G401 (cell line): ENCODE results near the gene ACMSD. TPM values are rescaled to one million over a fixed set of nuclear protein-coding genes. Genes with fewer than 3 reads are reported as not detected.
"Not testable (repeated sequence)": the region's sequence is repeated elsewhere in the genome, so short reads cannot be mapped to it uniquely, and the experiment has no call there.

ENCODE experiments used
- DNase-seq: peaks from one replicate; pipeline ENCODE4 v3.0.0-alpha.2; 2015; ENCODE audit warnings: low spot score
- in situ Hi-C: cut with HindIII; loops from 2 replicates; pipeline ENCODE4 v1.10.0; 2016; ENCODE audit warnings: low sequenced_read_pairs, mixed read lengths
- total RNA-seq: library from RNA; depleted of rRNA; stranded (reverse); fragments of >200 nt; shearing (Covaris generic); gene quantifications from 2 replicates; pipeline ENCODE4 v1.2.3, GENCODE V29; 2014

ACMSD gene
- total RNA-seq, 1 experiment from 2014 or later: not detected

DNA sequence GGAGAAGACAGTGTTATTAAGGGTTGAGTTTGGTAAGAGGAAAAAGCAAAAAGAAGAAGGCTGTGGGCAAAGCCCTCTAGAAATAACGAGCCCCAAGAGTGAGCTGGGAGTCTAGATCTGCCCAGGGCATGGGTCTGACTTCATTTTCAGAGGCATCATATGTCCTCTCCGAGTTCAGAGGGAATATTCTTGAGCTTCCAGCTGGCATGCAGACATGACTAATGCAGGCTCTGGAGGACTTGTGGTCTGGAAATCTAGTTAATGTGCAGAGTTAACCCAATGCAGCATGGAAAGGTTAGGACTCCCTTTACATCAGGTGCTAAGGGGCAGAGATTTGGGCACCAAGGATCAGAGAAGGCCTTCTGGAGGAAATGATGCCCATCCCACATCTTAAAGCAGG lies 7.3 kb downstream of the ACMSD start:
- no peak for DNase-seq
- in situ Hi-C loops: no loop called here

DNA sequence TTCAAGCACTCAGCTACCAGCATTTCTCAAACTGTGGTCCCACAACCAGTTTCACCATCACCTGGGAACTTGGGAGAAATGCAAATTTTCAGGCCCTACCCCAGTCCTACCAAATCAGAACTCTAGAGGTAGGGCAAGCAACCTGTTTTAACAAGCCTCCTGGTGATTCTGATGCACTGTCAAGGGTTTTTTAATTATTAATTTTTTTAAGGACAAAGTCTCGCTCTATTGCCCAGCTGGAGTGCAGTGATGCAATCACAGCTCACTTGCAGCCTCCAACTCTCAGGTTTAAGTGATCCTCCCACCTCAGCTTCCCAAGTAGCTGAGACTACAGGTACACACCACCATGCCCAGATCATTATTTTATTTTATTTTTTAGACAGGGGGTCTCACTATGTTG lies 7.8 kb downstream of the ACMSD start:
- no peak for DNase-seq
- in situ Hi-C loops: no loop called here

DNA sequence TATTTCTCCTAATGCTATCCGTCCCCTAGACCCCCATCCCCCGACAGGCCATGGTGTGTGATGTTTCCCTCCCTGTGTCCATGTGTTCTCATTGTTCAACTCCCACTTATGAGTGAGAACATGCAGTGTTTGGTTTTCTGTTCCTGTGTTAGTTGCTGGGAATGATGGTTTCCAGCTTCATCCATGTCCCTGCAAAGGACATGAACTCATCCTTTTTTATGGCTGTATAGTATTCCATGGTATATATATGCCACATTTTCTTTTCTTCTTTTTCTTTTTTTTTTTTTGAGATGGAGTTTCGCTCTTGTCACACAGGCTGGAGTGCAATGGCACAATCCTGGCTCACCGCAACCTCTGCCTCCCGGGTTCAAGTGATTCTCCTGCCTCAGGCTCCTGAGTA lies 9.2 kb downstream of the ACMSD start:
- DNase-seq, in situ Hi-C loops: not testable (repeated sequence)

DNA sequence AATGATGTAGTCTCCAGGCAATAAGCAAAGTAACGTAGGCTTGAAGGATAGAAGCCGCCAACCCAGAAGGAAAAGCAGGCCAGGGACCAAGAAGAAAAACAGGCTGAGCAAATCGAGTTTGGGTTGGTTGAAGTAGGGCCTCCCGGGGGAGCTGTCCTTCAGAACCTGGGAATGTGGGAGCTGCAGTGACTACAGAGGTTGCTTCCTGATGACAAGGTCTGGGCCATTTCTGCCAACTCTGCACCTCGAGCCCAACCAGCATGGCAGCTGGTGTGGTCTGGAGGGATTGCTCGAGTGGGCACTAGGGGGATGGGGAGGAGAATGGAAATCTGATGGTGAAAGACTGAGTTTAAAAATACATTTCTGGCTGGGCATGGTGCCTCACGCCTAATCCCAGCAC lies 14.1 kb downstream of the ACMSD start:
- no peak for DNase-seq
- in situ Hi-C loops: no loop called here

DNA sequence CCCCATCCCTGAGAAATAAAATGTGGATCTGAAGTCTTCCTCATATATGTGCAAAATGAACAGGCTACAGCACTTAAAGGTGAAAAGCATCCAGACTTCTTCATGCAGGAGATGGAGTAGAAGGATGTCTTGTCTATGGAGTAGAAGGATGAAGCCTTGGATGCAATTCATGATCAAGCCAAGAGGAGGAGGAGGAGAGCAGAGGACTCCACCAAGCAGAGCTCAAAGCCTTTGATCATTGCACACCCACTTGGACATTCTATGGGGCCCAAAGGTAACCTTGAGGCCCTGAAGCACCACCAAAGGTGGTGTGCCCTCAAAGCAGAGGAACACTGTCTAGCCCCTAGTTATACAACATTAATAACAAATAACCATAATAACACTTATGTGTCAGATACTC lies 17.3 kb downstream of the ACMSD start:
- in situ Hi-C loops: no loop called here
- DNase-seq: no peak

DNA sequence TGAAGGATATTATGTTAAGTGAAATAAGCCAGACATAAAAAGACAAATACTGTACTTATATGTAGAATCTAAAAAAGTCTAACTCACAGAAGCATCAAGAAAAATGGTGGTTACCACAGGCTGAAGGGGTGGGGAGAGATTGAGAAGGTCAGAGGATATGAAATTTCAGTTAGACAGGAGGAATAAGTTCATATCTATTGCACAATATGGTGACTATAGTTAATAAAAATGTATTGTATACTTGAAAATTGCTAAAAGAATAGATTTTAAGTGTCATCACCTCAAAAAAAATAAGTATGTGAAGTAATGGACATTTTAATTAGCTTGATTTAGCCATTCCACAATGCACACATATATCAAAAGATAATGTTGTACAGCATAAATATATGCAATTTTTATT lies 19.8 kb downstream of the ACMSD start:
- no peak for DNase-seq
- in situ Hi-C loops: no loop called here

DNA sequence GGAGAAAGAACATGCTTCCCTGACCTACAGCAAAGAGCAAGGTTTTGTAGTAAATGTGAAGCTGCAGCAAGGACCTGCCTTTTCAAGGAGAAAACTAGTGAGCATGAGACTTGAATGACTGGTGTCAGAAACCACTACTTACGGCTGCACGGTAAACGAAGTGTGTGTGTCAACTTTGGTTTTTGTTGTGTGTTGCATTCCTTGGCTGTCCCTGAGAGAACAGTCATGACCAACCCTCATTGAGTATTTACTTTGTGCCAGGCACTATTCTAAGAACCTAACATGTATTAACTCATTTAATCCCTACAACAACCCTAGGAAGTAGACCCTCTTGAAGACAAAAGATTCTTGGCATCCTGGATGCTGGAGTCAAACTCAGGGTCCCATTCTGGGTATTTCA lies 22.8 kb downstream of the ACMSD start:
- in situ Hi-C loops: no loop called here
- DNase-seq: no peak

DNA sequence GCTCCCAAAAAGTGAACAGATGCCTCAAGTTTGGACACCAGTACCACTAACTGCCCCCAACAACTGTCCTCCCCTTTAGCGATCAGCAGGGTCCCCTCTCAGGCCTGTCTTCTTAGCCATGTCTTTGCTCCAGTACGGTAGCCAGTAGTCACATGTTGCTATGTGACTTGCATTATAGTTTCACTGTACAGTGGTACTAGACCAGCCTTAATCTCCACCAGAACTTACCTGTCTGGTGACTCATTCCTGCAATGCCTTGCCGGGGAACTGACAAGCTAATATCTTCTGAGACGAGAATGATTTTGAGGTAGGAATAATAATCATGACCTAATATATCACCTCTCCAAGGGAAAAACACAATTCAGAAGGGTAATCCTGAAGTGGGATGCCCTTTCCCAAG lies 23.7 kb downstream of the ACMSD start:
- in situ Hi-C loops: no loop called here
- DNase-seq: no peak

DNA sequence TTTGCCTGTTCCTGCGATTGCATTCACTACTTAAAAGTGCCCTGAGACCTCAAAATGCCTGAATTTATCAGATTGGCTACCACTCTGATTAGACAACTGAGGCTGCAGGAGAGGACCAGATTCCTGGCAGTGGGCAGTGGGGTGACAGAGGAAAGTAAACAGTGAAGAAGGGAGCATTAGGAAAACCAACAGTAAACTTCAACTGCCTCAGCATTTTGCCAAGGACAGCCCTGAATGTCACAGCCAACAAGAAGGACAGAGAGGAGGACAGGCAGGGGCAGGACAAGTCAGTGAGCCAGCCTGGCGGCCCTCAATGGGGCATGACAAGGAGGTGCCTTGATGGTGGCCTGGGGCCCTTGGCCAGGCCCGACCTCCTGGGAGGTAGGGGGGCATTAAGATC lies 24.3 kb downstream of the ACMSD start:
- DNase-seq: no peak
- in situ Hi-C loops: no loop called here

DNA sequence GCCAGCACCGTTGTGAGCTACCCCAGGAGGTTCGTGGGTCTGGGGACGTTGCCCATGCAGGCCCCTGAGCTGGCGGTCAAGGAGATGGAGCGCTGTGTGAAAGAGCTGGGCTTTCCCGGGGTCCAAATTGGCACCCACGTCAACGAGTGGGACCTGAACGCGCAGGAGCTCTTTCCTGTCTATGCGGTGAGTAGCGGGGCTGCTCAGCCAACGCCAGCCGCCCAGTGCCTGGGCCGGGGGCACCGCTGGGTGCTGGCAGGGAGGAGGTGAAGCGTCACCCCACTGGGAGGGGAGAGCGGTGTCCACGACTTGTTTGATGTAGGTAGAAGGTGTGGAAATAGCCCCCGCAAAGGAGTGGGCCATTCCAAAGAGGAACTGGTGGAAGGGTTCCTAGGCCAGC lies 25.0 kb downstream of the ACMSD start:
- no peak for DNase-seq
- in situ Hi-C loops: no loop called here

DNA sequence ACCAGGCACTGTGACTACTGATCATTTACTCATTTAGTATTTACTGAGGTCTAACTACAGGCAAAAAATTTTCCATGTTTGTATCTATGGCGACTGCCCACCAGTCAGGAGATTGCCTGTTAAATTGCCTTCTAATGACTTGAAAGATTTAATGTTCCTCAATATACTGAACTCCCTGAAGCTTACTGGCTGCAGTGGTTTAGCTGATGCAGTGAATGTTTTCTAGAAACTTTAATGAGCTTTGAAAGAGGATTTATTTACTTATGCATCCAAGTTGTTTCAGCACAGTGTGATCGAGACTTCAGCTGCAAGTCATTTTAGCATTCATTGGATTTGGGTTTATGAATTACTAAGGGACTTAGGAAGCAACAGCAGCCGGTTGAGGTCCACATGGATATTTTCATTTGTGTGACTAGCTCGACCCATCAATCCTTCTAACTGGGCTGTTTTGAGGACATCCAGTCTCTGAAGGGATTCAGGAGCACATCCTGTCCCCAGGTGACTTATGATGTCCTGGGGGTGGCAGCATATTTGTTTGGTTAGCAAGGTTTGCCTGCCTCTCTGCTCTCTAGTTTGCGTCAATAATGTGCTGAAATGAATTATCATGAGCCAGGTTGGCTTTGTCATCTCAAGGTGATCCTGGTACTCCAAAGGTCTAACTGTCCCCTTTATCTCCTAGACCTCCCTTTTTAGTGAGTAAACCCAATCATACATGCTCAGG lies 26.8 kb downstream of the ACMSD start:
- no peak for DNase-seq
- in situ Hi-C loops: no loop called here

DNA sequence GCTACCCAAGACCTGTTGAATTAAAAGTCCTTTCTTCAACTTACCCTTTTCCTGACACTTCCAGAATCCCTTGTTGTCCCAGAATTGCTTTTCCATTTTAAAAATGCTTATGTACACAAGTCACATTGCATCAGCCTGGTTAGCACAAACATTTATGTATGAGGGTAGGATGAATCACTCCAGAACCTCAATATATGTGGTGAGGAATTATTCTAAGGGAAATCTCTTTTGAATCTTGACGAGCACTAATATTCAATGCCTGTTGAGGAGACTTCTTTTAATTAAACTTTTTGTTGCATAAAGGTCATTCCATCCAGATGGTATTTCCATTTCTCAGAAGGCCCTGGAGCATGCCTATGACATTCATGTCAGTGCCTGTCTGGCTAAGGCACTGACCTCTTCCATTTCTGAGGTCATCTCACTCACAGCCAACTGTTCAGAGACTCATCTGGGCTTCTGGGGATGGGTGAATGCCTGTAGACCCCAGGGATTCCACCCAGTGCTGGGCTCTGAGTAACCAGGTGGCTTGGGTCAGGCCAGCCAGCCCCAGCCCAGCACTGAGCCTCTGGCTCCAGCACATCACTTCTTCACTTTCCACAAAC lies 28.2 kb downstream of the ACMSD start:
- no peak for DNase-seq
- in situ Hi-C loops: no loop called here

DNA sequence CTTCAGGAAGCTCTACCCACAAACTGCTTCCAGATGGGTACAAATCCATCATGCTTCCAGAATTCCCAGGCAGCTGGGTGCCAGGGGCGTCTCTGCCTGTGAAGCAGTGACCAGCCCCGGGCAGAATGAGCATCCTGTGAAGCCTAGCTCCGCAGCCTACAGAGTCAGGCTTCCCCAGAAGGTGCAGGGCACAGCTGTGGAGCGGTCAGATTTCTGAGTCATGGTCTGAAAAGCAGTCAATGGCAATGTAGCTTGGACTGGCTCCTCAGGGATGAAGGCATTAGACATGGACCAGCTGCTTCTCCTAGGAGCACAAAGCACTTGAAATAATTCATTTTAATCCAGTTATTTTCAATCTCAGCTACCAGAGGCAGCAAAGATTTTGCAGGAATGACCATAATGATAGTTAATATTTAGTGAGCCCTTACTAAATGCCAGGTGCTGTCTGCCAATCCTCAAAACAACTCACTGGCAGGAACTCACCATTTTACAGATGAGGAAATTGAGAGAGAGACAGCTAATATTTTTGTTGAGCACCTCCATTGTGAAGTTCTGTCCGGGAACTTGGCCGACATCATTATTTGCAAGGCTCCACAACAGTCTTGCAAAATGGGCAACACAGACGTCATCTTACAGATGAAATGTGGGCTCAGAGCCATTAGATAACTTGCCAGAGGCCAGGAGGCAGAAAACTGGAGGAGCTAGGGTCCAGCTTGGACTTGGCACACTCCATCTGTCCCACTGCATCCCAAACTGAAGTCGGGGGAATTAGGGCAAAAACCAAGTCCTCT lies 31.7 kb downstream of the ACMSD start:
- in situ Hi-C loops: no loop called here
- no peak for DNase-seq

DNA sequence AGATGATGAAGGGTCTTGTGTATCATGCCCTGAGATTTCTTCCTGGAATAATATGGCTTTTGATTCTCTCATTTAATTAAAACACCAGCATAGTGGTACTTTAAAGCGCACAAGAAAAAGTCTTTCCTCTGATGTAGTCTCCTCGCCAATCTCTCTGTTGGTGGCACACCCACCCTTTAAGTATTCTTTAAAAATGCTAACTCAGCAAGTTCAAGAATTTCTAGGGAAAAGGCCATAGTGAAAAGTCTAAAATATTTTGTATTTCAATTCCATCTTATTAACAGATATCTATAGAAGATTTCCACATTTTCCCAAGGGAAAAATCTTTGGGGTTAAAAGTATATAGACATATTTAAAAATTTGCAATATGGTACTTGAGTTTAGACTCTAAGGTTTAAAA lies 34.7 kb downstream of the ACMSD start:
- in situ Hi-C loops: no loop called here

DNA sequence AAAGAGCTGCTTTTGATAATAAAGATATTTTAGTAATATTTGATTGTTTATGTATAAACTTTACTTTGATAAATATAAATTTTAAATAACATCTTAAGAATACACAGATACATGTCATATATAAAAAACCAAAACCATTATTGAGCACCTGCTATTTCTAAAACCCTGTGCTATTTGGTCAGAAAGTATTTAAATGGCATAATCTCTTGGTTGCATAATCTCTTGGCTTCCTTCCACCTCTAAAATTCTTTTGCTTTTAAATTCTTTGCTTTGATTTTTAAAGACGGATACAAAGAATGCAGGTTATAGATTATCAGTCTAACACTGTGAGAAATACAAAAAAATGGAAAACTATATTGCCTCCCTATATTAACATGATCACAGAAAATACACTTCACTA lies 36.9 kb downstream of the ACMSD start:
- in situ Hi-C loops: no loop called here

More for the DNA sequence above, 34.7 kb downstream of the ACMSD start:
- DNase-seq: no peak

DNA sequence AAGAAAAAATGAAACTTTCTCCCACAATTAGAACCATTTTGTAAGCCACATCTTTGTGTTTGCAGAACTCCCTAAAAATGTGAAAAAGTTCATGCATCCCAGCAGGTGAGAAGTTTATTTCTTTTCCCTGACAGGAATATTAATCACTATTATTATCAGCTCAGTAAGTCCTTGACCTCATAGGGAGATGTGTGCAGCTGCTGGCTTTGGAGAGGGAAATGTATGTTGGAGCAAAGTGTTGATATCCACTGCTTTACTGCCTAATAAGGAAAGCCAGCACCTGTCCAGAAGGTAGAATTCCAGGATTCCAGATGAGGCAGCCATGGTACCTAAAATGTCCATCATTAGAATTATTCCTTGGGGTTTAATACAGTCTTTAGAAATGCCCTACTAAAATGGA lies 44.4 kb downstream of the ACMSD start:
- no peak for DNase-seq
- in situ Hi-C loops: no loop called here

More for the DNA sequence above, 36.9 kb downstream of the ACMSD start:
- no peak for DNase-seq

DNA sequence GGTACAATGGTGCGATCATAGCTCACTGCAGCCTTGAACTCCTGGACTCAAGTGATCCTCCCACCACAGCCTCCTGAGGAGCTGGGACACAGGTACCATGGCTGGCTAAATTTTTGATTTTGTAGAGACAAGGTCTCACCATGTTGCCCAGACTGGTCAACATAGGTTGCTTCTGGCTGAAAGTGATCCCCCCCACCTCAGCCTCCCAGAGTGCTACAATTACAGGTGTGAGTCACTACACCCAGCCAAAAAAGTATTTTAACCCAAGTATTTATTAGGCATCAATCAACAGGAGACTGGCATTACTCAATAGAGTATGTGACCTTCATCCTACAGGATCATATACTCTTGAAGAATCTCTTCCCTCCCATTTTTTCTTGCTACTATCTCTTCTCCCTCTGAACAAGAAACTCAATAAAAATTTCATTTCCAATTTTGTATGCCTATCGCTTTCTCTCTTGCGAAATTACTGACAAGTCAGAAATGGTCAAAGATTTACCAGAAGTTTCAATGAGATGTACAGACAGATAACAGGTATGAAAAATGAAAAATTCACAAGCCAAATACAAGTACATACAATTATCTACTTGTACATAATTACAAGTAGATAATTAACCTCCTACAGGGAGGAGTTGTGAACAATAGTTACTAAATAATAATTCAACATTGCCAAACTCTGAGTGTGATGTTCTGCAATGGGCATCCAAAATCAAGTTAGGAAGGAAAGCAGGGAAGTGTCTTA lies 45.3 kb downstream of the ACMSD start:
- DNase-seq: no peak
- in situ Hi-C loops: no loop called here

DNA sequence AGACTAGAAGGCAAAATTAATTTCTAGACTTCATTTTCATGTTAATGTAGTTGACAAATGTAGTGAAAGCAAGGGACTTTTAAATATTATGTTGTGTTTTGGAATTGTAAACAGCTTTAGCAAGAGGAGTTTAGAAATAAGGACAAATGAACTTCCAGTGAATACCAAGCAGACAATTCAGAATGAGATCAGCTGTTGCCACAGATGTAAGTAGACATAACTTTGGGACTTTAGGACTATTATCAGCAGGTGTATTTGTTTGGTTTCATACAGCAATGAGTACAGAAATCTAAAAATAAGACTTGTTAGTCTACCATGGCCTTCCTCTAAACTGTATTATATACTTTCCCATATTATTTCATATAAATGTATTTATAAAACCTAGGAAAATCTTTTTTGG lies 46.0 kb downstream of the ACMSD start:
- no peak for DNase-seq
- in situ Hi-C loops: no loop called here

DNA sequence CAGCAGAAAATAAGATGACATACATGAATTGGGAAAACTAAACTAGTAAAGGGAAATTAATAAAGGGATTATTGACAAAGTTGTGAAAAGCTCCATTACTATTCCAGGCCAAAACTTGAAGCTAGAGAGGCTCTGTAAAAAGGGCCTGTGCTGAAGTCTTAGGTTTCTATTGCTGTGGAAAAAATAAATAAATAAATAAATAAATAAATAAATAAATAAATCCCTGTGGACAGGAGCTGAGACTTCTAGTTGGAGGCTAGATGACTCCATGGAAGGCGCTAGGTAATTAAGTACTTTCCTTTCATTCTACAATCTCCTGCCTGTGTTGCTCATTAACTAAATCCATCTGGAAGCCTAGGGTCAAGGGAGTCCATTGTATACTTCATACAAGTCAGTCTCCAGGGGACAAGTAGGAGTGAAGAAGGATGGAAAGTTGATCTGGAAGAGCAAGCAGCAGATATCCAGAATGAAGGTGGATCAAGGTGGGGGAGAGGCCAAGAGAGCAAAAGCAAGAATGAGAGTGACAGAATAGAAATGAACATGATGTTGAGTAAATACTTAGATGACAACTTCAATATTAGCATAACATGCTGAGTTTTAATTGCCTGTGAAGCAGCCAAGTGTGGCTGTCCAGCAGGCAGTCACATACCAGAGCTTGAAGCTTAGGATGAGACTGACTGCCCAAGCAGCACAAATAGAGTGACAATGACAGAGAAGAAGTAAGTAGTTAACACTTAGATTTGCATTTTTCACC lies 54.0 kb downstream of the ACMSD start:
- no peak for DNase-seq
- in situ Hi-C loops: no loop called here
